OCI-LY1 (cell line): ENCODE results near the gene ABTB2.

ENCODE experiments used
- H2AFZ ChIP-seq: fragments of 200-600 bp; sonication (generic), shearing (Covaris generic); 2 replicates; pipeline ENCODE4 v1.6.0; 2014; ENCODE audit warnings: antibody characterized with exemption, mild to moderate bottlenecking, low read length
- H3F3A ChIP-seq: fragments of 200-600 bp; sonication (generic), shearing (Covaris generic); 2 replicates; pipeline ENCODE4 v1.6.0; 2014; ENCODE audit warnings: mild to moderate bottlenecking, antibody characterized with exemption, low read length, moderate library complexity; ENCODE audit not compliant: insufficient read depth
- H3K27ac ChIP-seq: fragments of 200-600 bp; sonication (generic); 2 replicates; pipeline ENCODE4 v1.5.1; 2014; ENCODE audit warnings: low read length, mixed run types, mild to moderate bottlenecking, low read depth; ENCODE audit not compliant: poor library complexity, severe bottlenecking
- H3K27me3 ChIP-seq: fragments of 200-600 bp; sonication (generic); 2 replicates; pipeline ENCODE4 v1.6.0; 2014; ENCODE audit warnings: antibody characterized with exemption, mild to moderate bottlenecking, low read length, moderate library complexity; ENCODE audit not compliant: insufficient read depth
- H3K36me3 ChIP-seq: fragments of 200-600 bp; sonication (generic); 2 replicates; pipeline ENCODE4 v1.6.1; 2014; ENCODE audit warnings: mild to moderate bottlenecking, antibody characterized with exemption, low read length, moderate library complexity, mixed read lengths; ENCODE audit not compliant: insufficient read depth
- H3K4me1 ChIP-seq: fragments of 200-600 bp; sonication (generic); 2 replicates; pipeline ENCODE4 v1.5.1; 2014; ENCODE audit warnings: mild to moderate bottlenecking, low read length, moderate library complexity; ENCODE audit not compliant: insufficient read depth, severe bottlenecking
- H3K4me2 ChIP-seq: fragments of 200-600 bp; sonication (generic), shearing (Covaris generic); 2 replicates; pipeline ENCODE4 v1.6.1; 2014; ENCODE audit warnings: low read length
- H3K4me3 ChIP-seq: fragments of 200-600 bp; sonication (generic); 2 replicates; pipeline ENCODE4 v1.5.1; 2014; ENCODE audit warnings: low read length, low read depth, mild to moderate bottlenecking, mixed read lengths; ENCODE audit not compliant: poor library complexity, severe bottlenecking
- H3K79me2 ChIP-seq: fragments of 200-600 bp; shearing (Covaris generic); 2 replicates; pipeline ENCODE4 v1.6.1; 2016; ENCODE audit warnings: mixed run types, low read length, mixed read lengths; ENCODE audit not compliant: insufficient read depth
- H3K9ac ChIP-seq: fragments of 200-600 bp; sonication (generic), shearing (Covaris generic); 2 replicates; pipeline ENCODE4 v1.6.1; 2014; ENCODE audit warnings: mild to moderate bottlenecking, low read length, mixed read lengths
- H3K9me2 ChIP-seq: fragments of 200-600 bp; sonication (generic), shearing (Covaris generic); 2 replicates; pipeline ENCODE4 v1.6.1; 2014; ENCODE audit warnings: low read depth, mild to moderate bottlenecking, low read length, mixed read lengths
- H3K9me3 ChIP-seq: fragments of 200-600 bp; shearing (Covaris generic); 2 replicates; pipeline ENCODE4 v1.6.1; 2014; ENCODE audit warnings: low read length, mixed read lengths
- H4K20me1 ChIP-seq: fragments of 200-600 bp; sonication (generic), shearing (Covaris generic); 2 replicates; pipeline ENCODE4 v1.6.0; 2016; ENCODE audit warnings: mild to moderate bottlenecking, low read length; ENCODE audit not compliant: insufficient read depth
- CTCF ChIP-seq: fragments of 200-600 bp; sonication (generic), shearing (Covaris generic); IDR thresholded peaks from 2 replicates; pipeline ENCODE4 v1.5.1; 2017; ENCODE audit warnings: mild to moderate bottlenecking, antibody characterized with exemption, low read length, moderate library complexity, mixed read lengths
- EZH2 ChIP-seq: fragments of 200-600 bp; sonication (generic), shearing (Covaris generic); IDR thresholded peaks from 2 replicates; pipeline ENCODE4 v1.8.0; 2017; ENCODE audit warnings: borderline replicate concordance, mixed run types, mild to moderate bottlenecking, antibody characterized with exemption, low read length, moderate library complexity, mixed read lengths

ABTB2 gene

GRCh38 chr11:34134765-34135164, 223.0 kb downstream of the ABTB2 start:
- no peak overlapping the region for H3K4me2 ChIP-seq
- no peak overlapping the region for H2AFZ ChIP-seq
- H3K9me3 ChIP-seq, result no peaks in the 10 kb centered on the region
- H4K20me1 ChIP-seq, result no peaks in the 10 kb centered on the region
- no peaks in the 10 kb centered on the region for H3K4me1 ChIP-seq
- no peaks in the 10 kb centered on the region for H3K79me2 ChIP-seq
- no peak for TF ChIP-seq EZH2
- TF ChIP-seq CTCF, result no peak
- H3K27me3 ChIP-seq, result no peaks in the 10 kb centered on the region
- H3F3A ChIP-seq, result no peaks in the 10 kb centered on the region
- no peak overlapping the region for H3K27ac ChIP-seq
- H3K9ac ChIP-seq, result no peak overlapping the region
- H3K36me3 ChIP-seq, result peaks cover 95% of the 10 kb centered on the region
- no peak overlapping the region for H3K4me3 ChIP-seq
- H3K9me2 ChIP-seq, result no peaks in the 10 kb centered on the region

- Histone ChIP-seq H3K9me2 (no peaks in the 10 kb centered on the region), H4K20me1 (no peaks in the 10 kb centered on the region), H2AFZ (no peak overlapping the region), H3K27me3 (no peaks in the 10 kb centered on the region), H3K36me3 (peaks cover 92% of the 10 kb centered on the region), H3K79me2 (no peaks in the 10 kb centered on the region), H3K9me3 (no peaks in the 10 kb centered on the region), H3F3A (no peaks in the 10 kb centered on the region), H3K4me3 (no peak overlapping the region), H3K4me1 (no peaks in the 10 kb centered on the region), H3K27ac (no peak overlapping the region), H3K4me2 (no peak overlapping the region), H3K9ac (no peak overlapping the region)
- TF ChIP-seq EZH2, result no peak
- no peak for TF ChIP-seq CTCF
Measured at GRCh38 chr11:34132261-34132965, 225.4 kb downstream of the ABTB2 start.

- no peaks in the 10 kb centered on the region for H3K9me3 ChIP-seq
- no peaks in the 10 kb centered on the region for H3F3A ChIP-seq
- no peak overlapping the region for H3K4me3 ChIP-seq
- no peaks in the 10 kb centered on the region for H4K20me1 ChIP-seq
- no peak overlapping the region for H3K27ac ChIP-seq
- no peaks in the 10 kb centered on the region for H3K27me3 ChIP-seq
- peaks cover 93% of the 10 kb centered on the region for H3K36me3 ChIP-seq
- no peaks in the 10 kb centered on the region for H3K4me1 ChIP-seq
- no peak overlapping the region for H3K9ac ChIP-seq
- H3K79me2 ChIP-seq, result no peaks in the 10 kb centered on the region
- TF ChIP-seq CTCF, result no peak
- TF ChIP-seq EZH2, result no peak
- H3K9me2 ChIP-seq, result no peaks in the 10 kb centered on the region
- H2AFZ ChIP-seq, result no peak overlapping the region
- no peak overlapping the region for H3K4me2 ChIP-seq
Measured at GRCh38 chr11:34128824-34129223, 229.0 kb downstream of the ABTB2 start.
